ENCODE data around the gene CCDC198. TPM values are rescaled to one million over a fixed set of nuclear protein-coding genes. Genes with fewer than 3 reads are reported as not detected.

Gene CCDC198
- total RNA-seq, 1 experiment from 2014 or later, result 0.15 TPM

DNA sequence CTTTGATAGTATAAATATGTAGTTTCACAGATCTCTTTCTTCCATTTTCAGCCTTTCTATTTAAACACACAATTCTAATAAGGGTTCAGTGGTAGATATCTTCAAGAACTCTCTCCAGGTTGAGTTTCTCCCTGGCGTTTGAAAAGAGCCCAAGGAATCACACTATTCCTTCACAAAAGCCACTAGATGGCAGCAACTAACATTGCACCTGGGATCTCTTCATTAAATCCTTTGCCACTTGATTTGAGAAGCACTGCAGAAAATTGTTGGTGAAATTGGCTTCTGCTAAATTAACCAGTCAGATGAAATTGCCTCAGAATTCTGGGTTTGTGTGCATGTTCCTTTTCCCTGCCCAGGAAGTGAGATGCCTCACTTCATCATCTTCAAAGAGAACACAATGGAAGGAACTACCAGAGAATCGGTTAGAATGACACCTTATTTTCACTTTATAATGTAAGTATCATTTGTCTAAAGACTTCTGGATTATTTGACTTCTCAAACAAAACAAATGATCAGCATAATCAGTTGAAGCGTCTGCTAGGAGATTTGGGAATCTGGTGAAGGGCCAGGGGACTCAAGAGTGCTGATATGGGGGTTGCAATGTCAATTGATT is 6.8 kb downstream of the CCDC198 start:
- no peak for TF ChIP-seq EZH2 (IDR thresholded peaks at IDR 0.05; ENCODE audit: low read length, unreplicated experiment)
- TF ChIP-seq, protein P1, sequence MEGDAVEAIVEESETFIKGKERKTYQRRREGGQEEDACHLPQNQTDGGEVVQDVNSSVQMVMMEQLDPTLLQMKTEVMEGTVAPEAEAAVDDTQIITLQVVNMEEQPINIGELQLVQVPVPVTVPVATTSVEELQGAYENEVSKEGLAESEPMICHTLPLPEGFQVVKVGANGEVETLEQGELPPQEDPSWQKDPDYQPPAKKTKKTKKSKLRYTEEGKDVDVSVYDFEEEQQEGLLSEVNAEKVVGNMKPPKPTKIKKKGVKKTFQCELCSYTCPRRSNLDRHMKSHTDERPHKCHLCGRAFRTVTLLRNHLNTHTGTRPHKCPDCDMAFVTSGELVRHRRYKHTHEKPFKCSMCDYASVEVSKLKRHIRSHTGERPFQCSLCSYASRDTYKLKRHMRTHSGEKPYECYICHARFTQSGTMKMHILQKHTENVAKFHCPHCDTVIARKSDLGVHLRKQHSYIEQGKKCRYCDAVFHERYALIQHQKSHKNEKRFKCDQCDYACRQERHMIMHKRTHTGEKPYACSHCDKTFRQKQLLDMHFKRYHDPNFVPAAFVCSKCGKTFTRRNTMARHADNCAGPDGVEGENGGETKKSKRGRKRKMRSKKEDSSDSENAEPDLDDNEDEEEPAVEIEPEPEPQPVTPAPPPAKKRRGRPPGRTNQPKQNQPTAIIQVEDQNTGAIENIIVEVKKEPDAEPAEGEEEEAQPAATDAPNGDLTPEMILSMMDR (conservative IDR thresholded peaks at IDR 0.05; ENCODE audit: low read depth, low read length), result peak; percentile 99
- Histone ChIP-seq H3K36me3 (ENCODE audit: low read depth, low read length) (no peaks in the 10 kb centered on the region), H3K27ac (ENCODE audit: low read length) (no peak overlapping the region), H3K9ac (ENCODE audit: low read length) (no peak overlapping the region), H3K4me1 (ENCODE audit: insufficient read depth, low read length) (no peaks in the 10 kb centered on the region), H2AFZ (ENCODE audit: low read length) (no peak overlapping the region), H3K4me2 (ENCODE audit: low read length) (no peak overlapping the region), H3K79me2 (ENCODE audit: low read length) (no peaks in the 10 kb centered on the region), H4K20me1 (ENCODE audit: low read length) (no peaks in the 10 kb centered on the region), H3K4me3 (ENCODE audit: low read length) (no peak overlapping the region), H3K9me3 (ENCODE audit: low read length) (no peaks in the 10 kb centered on the region), H3F3A (ENCODE audit: low read length, unreplicated experiment) (no peaks in the 10 kb centered on the region), H3K27me3 (ENCODE audit: low read length) (peaks cover 54% of the 10 kb centered on the region), H3K9me2 (replicated peaks; ENCODE audit: low read length) (no peaks in the 10 kb centered on the region)
- DNase-seq, result peak; percentile 86
- BruUV-seq (replicated peaks), result no TSS peak
- POLR2A ChIA-PET (ENCODE audit: unreplicated experiment), result no interaction called here
- peak; percentile 89 for ATAC-seq
- CTCF ChIA-PET, result no interaction called here
- intact Hi-C loops (cut with micrococcal nuclease), result loop anchor here (1.0 kb wide), 2 partner anchors 397 to 585 kb away; no protein-coding TSS in a partner anchor

DNA sequence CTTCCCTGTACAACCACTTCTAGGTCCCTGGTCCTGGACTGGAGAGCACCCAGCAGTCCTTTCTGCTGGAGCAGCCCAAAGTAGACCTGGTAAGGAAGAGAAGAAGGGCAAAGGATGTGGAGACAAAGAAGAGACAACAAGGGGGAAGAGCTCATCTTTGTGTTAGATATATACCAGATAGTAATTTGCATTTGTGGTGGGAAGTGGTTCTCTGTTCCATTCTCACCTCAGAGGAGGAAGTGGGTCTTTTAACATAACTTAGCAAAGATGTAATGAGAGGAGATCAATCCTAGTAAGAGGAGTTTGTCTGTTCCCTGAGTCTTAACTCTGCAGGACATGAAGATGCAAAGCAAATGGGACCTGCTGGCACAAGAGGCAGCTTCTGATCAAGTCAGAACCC is 8.0 kb downstream of the CCDC198 start:
- H3K79me2 ChIP-seq (ENCODE audit: low read length), result no peaks in the 10 kb centered on the region
- no peaks in the 10 kb centered on the region for H3K36me3 ChIP-seq (ENCODE audit: low read depth, low read length)
- no peak overlapping the region for H3K4me3 ChIP-seq (ENCODE audit: low read length)
- H2AFZ ChIP-seq (ENCODE audit: low read length), result no peak overlapping the region
- H3K4me2 ChIP-seq (ENCODE audit: low read length), result no peak overlapping the region
- H3K27ac ChIP-seq (ENCODE audit: low read length), result no peak overlapping the region
- H4K20me1 ChIP-seq (ENCODE audit: low read length), result no peaks in the 10 kb centered on the region
- no peaks in the 10 kb centered on the region for H3K4me1 ChIP-seq (ENCODE audit: insufficient read depth, low read length)
- peaks cover 63% of the 10 kb centered on the region for H3K27me3 ChIP-seq (ENCODE audit: low read length)
- no peaks in the 10 kb centered on the region for H3F3A ChIP-seq (ENCODE audit: low read length, unreplicated experiment)
- H3K9ac ChIP-seq (ENCODE audit: low read length), result no peak overlapping the region
- POLR2A ChIA-PET (ENCODE audit: unreplicated experiment), result no interaction called here
- no peak for ATAC-seq
- intact Hi-C loops (cut with micrococcal nuclease), result loop anchor here (1.0 kb wide), 2 partner anchors 399 to 587 kb away; no protein-coding TSS in a partner anchor
- no peaks in the 10 kb centered on the region for H3K9me3 ChIP-seq (ENCODE audit: low read length)
- no peak for DNase-seq
- H3K9me2 ChIP-seq (replicated peaks; ENCODE audit: low read length), result no peaks in the 10 kb centered on the region
- no peak for TF ChIP-seq EZH2 (IDR thresholded peaks at IDR 0.05; ENCODE audit: low read length, unreplicated experiment)
- TF ChIP-seq, protein P1 (conservative IDR thresholded peaks at IDR 0.05; ENCODE audit: low read depth, low read length), result no peak
- no peak for TF ChIP-seq EZH2phosphoT487 (IDR thresholded peaks at IDR 0.05; ENCODE audit: borderline replicate concordance, low read length)
- no TSS peak for BruUV-seq (replicated peaks)
- CTCF ChIA-PET, result interaction anchor here (0.7 kb wide), 1 partner anchor 39 kb away, joined by 3 read pairs; no protein-coding TSS in a partner anchor

DNA sequence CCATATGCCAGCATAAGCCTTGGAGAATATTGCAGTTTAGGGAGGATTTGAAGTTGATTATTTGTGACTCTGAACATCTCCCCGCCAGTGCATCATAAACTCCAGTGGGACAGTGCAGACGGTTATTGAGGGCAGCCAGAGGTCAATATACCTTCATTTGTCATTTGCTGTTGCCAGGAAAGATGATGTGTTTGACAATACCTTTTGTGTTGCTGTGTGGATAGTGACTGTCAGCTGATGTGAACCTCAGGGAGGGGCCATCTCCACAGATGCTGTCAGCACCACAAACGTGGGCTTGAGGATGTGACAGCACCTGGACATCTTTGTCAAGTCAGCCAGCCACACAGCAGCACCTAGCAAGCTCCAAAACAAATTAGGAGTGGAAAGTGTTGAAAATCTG is 11.5 kb downstream of the CCDC198 start:
- CTCF ChIA-PET, result interaction anchor here (0.5 kb wide), 1 partner anchor 944 kb away, joined by 4 read pairs; no protein-coding TSS in a partner anchor
- no TSS peak for BruUV-seq (replicated peaks)
- H3K27me3 ChIP-seq (ENCODE audit: low read length), result peaks cover 78% of the 10 kb centered on the region

More for the DNA sequence above, 11.5 kb downstream of the CCDC198 start:
- Histone ChIP-seq H4K20me1 (ENCODE audit: low read length) (no peaks in the 10 kb centered on the region), H3K9me2 (replicated peaks; ENCODE audit: low read length) (no peaks in the 10 kb centered on the region), H3F3A (ENCODE audit: low read length, unreplicated experiment) (no peaks in the 10 kb centered on the region), H3K36me3 (ENCODE audit: low read depth, low read length) (no peaks in the 10 kb centered on the region), H3K9ac (ENCODE audit: low read length) (no peak overlapping the region), H3K27ac (ENCODE audit: low read length) (no peak overlapping the region), H3K79me2 (ENCODE audit: low read length) (no peaks in the 10 kb centered on the region), H2AFZ (ENCODE audit: low read length) (no peak overlapping the region), H3K4me1 (ENCODE audit: insufficient read depth, low read length) (no peaks in the 10 kb centered on the region), H3K4me2 (ENCODE audit: low read length) (no peak overlapping the region), H3K4me3 (ENCODE audit: low read length) (no peak overlapping the region), H3K9me3 (ENCODE audit: low read length) (no peaks in the 10 kb centered on the region)
- intact Hi-C loops (cut with micrococcal nuclease), result no loop called here
- TF ChIP-seq EZH2 (IDR thresholded peaks at IDR 0.05; ENCODE audit: low read length, unreplicated experiment) (no peak), EZH2phosphoT487 (IDR thresholded peaks at IDR 0.05; ENCODE audit: borderline replicate concordance, low read length) (no peak)
- TF ChIP-seq, protein P1 (conservative IDR thresholded peaks at IDR 0.05; ENCODE audit: low read depth, low read length), result no peak
- no peak for ATAC-seq
- POLR2A ChIA-PET (ENCODE audit: unreplicated experiment), result no interaction called here
- DNase-seq, result no peak

Data from PC-3 (cell line).